HepG2 (cell line): Measurements from ENCODE around the gene AKAP7. TPM values are rescaled to one million over a fixed set of nuclear protein-coding genes. Genes with fewer than 3 reads are reported as not detected.

ENCODE experiments used
- AHR ChIP-seq: IDR thresholded peaks from 2 replicates; pipeline ENCODE4 v1.6.1; 2018; ENCODE audit warnings: missing genetic modification reagents, missing compliant biosample characterization
- ARNT ChIP-seq: fragments of 450-650 bp; IDR thresholded peaks from 2 replicates; pipeline ENCODE4 v1.6.1; 2017
- ARNTL ChIP-seq: sonication (generic); formaldehyde crosslinking; IDR thresholded peaks from 2 replicates; pipeline ENCODE4 v1.4.0; 2020; ENCODE audit warnings: mild to moderate bottlenecking, missing genetic modification reagents
- BCL6 ChIP-seq: IDR thresholded peaks from 2 replicates; pipeline ENCODE4 v1.6.1; 2016; ENCODE audit warnings: missing genetic modification reagents, missing compliant biosample characterization
- FOXK2 ChIP-seq: fragments of 450-650 bp; IDR thresholded peaks from 2 replicates; pipeline ENCODE4 v1.6.1; 2016
- MED8 ChIP-seq: sonication (generic); formaldehyde crosslinking; IDR thresholded peaks from 2 replicates; pipeline ENCODE4 v1.8.1; 2023; ENCODE audit warnings: mild to moderate bottlenecking, missing genetic modification reagents; ENCODE audit not compliant: insufficient replicate concordance
- NR2F1 ChIP-seq, 2 experiments: fragments of 450-650 bp in 1 of 2; formaldehyde crosslinking in 1 of 2; IDR thresholded peaks; 2 replicates each; pipeline versions ENCODE4 v1.5.0 to v1.6.1; 2016 to 2020; ENCODE audit warnings: mild to moderate bottlenecking in 1 of 2, missing compliant biosample characterization in 1 of 2, missing genetic modification reagents in 1 of 2, moderate library complexity in 1 of 2
- POGZ ChIP-seq: sonication (generic); formaldehyde crosslinking; IDR thresholded peaks from 2 replicates; pipeline ENCODE4 v1.4.0; 2020; ENCODE audit warnings: mild to moderate bottlenecking, missing genetic modification reagents
- PRDM10 ChIP-seq: sonication (generic); formaldehyde crosslinking; IDR thresholded peaks from 2 replicates; pipeline ENCODE4 v1.4.0; 2020; ENCODE audit warnings: low read depth, missing genetic modification reagents
- SIN3B ChIP-seq: fragments of 150-350 bp; IDR thresholded peaks from 2 replicates; pipeline ENCODE4 v1.6.1; 2014; ENCODE audit warnings: low read length
- ZEB1 ChIP-seq: IDR thresholded peaks from 2 replicates; pipeline ENCODE4 v1.6.1; 2012; ENCODE audit warnings: mild to moderate bottlenecking, low read depth, inconsistent platforms; ENCODE audit not compliant: insufficient replicate concordance
- ZFAT ChIP-seq: sonication (generic); formaldehyde crosslinking; conservative IDR thresholded peaks from 2 replicates; pipeline ENCODE4 v1.8.1; 2023; ENCODE audit warnings: missing genetic modification reagents, inconsistent platforms
- ZNF441 ChIP-seq: sonication (generic); formaldehyde crosslinking; IDR thresholded peaks from 2 replicates; pipeline ENCODE4 v1.7.0; 2021; ENCODE audit warnings: missing genetic modification reagents, borderline replicate concordance
- ZNF512 ChIP-seq: sonication (generic); formaldehyde crosslinking; IDR thresholded peaks from 2 replicates; pipeline ENCODE4 v1.4.0; 2020; ENCODE audit warnings: mild to moderate bottlenecking, missing genetic modification reagents
- ZNF564 ChIP-seq: sonication (generic); formaldehyde crosslinking; IDR thresholded peaks from 2 replicates; pipeline ENCODE4 v1.8.1; 2023; ENCODE audit warnings: mild to moderate bottlenecking, missing genetic modification reagents
- ZNF776 ChIP-seq: sonication (generic); formaldehyde crosslinking; IDR thresholded peaks from 2 replicates; pipeline ENCODE4 v1.4.0; 2020; ENCODE audit warnings: mild to moderate bottlenecking, missing genetic modification reagents
- ZNF792 ChIP-seq: IDR thresholded peaks from 2 replicates; pipeline ENCODE4 v1.6.1; 2016
- ZSCAN12 ChIP-seq: sonication (generic); formaldehyde crosslinking; IDR thresholded peaks from 2 replicates; pipeline ENCODE4 v1.9.0; 2021; ENCODE audit warnings: mild to moderate bottlenecking, missing genetic modification reagents
- ZSCAN5A ChIP-seq: sonication (generic); formaldehyde crosslinking; IDR thresholded peaks from 2 replicates; pipeline ENCODE4 v1.8.0; 2022; ENCODE audit warnings: mild to moderate bottlenecking, missing genetic modification reagents, borderline replicate concordance
- ZUFSP ChIP-seq: sonication (generic); formaldehyde crosslinking; IDR thresholded peaks from 2 replicates; pipeline ENCODE4 v1.9.0; 2021; ENCODE audit warnings: missing genetic modification reagents, mild to moderate bottlenecking, borderline replicate concordance
- polyA plus RNA-seq, 8 experiments: library from polyadenylated mRNA; depleted of rRNA in 3 of 8; stranded (reverse) in 7 of 8; unstranded in 1 of 8; fragments of >200 nt; fragmentation: Illumina TruSeq in 4 of 8; extraction: Trizol in 4 of 8; gene quantifications; 2 replicates each; pipeline versions ENCODE4 v1.2.1 to v1.2.3, GENCODE V29; 2011 to 2016; ENCODE audit warnings: low read depth in 4 of 8, missing spikeins in 1 of 8, mixed read lengths in 1 of 8; ENCODE audit not compliant: insufficient read depth in 1 of 8
- total RNA-seq, 5 experiments: library from RNA; depleted of rRNA; stranded (reverse); fragments of >200 nt; fragmentation: Illumina TruSeq; extraction: Trizol; gene quantifications; 2 replicates each; pipeline ENCODE4 v1.2.3, GENCODE V29; 2016; ENCODE audit warnings: low read depth in 1 of 5

The AKAP7 gene
- total and polyA plus RNA-seq, 2 of the 13 experiments (the other 11 are each of a cell fraction or from before 2014, with no cell fraction given): 3.6 to 11.7 TPM

GRCh38 chr6:131135244-131136020, at the start of gene AKAP7 (continued):
- TF ChIP-seq ZSCAN12 (no peak), ZNF792 (CRISPR knock-in tag) (0 out of 2 replicates have a peak, but pooled peaks have one; percentile 76), ZFAT (CRISPR knock-in tag) (0 out of 2 replicates have a peak, but pooled peaks have one; percentile 23), ZNF564 (CRISPR knock-in tag) (peak; percentile 66), FOXK2 (no peak), BCL6 (CRISPR knock-in tag) (peak; percentile 33), ZNF441 (CRISPR knock-in tag) (peak; percentile 39; the same call in 1 of the 2 replicates), ZNF512 (CRISPR knock-in tag) (0 out of 2 replicates have a peak, but pooled peaks have one; percentile 20), POGZ (CRISPR knock-in tag) (peak; percentile 57; the same call in 1 of the 2 replicates), ZUFSP (CRISPR knock-in tag) (no peak), PRDM10 (CRISPR knock-in tag) (no peak), ARNTL (CRISPR knock-in tag) (no peak), MED8 (peak; percentile 71), SIN3B (no peak), AHR (CRISPR knock-in tag) (peak; percentile 73; the same call in 1 of the 2 replicates), ARNT (no peak), NR2F1 (CRISPR knock-in tag; IDR thresholded peaks at IDR 0.05) (no peak), ZSCAN5A (CRISPR knock-in tag) (no peak; the same call in 1 of the 2 replicates), ZNF776 (CRISPR knock-in tag) (peak; percentile 96), ZEB1 (peak; percentile 46)
